HCT116 (cell line): ENCODE results near the gene KCTD1.

Source experiments
- EGR1 ChIP-seq: IDR thresholded peaks from 2 replicates; pipeline ENCODE4 v1.6.1; 2012; ENCODE audit warnings: low read depth
- EZH2 ChIP-seq: fragments of 200-600 bp; sonication (generic); IDR thresholded peaks from 2 replicates; pipeline ENCODE4 v1.6.1; 2017; ENCODE audit warnings: antibody characterized with exemption, mixed run types
- EZH2phosphoT487 ChIP-seq: fragments of 200-600 bp; IDR thresholded peaks from 2 replicates; pipeline ENCODE4 v1.6.1; 2018; ENCODE audit warnings: antibody characterized with exemption, borderline replicate concordance
- FOSL1 ChIP-seq: IDR thresholded peaks from 2 replicates; pipeline ENCODE4 v1.6.1; 2012; ENCODE audit warnings: low read depth
- POLR2A ChIP-seq: IDR thresholded peaks from 2 replicates; pipeline ENCODE4 v1.7.0; 2011; ENCODE audit warnings: borderline replicate concordance; ENCODE audit not compliant: insufficient read depth, insufficient read length; ENCODE audit errors: extremely low read depth
- TF ChIP-seq, protein P1 (sequence below), 3 experiments: fragments of 200-600 bp in 1 of 3; sonication (generic) in 1 of 3; IDR thresholded peaks in 2 of 3; conservative IDR thresholded peaks in 1 of 3; 2 replicates each; pipeline ENCODE4 v1.5.1; 2012 to 2017; ENCODE audit warnings: low read depth in 2 of 3, low read length in 2 of 3, antibody characterized with exemption in 1 of 3, borderline replicate concordance in 1 of 3, control low read depth in 1 of 3, mild to moderate bottlenecking in 1 of 3, mixed read lengths in 1 of 3, mixed run types in 1 of 3, moderate library complexity in 1 of 3; ENCODE audit not compliant: insufficient read depth in 1 of 3

DNA sequence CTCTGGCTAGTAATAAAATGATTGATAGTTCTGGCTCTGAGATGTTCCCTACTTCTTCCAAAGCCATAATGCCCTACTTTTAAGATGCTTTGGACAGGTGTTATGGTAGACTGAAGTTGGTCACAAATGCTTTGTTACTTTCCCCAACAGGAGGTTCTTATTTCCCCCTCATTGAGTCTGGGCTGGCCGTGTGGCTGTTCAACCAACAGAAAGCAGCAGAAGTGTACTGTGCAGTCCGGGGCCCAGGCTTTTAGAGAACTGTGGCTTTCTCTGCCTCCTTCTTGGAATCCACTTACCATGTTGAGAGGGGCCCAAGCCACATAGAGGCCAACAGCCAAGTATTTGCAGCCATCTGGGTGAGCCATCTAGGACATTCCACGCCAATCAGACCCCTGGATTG is 94.2 kb downstream of the KCTD1 start:
- TF ChIP-seq EZH2phosphoT487 (no peak), POLR2A (no peak), EZH2 (no peak), FOSL1 (no peak), EGR1 (no peak)
- TF ChIP-seq, protein P1, sequence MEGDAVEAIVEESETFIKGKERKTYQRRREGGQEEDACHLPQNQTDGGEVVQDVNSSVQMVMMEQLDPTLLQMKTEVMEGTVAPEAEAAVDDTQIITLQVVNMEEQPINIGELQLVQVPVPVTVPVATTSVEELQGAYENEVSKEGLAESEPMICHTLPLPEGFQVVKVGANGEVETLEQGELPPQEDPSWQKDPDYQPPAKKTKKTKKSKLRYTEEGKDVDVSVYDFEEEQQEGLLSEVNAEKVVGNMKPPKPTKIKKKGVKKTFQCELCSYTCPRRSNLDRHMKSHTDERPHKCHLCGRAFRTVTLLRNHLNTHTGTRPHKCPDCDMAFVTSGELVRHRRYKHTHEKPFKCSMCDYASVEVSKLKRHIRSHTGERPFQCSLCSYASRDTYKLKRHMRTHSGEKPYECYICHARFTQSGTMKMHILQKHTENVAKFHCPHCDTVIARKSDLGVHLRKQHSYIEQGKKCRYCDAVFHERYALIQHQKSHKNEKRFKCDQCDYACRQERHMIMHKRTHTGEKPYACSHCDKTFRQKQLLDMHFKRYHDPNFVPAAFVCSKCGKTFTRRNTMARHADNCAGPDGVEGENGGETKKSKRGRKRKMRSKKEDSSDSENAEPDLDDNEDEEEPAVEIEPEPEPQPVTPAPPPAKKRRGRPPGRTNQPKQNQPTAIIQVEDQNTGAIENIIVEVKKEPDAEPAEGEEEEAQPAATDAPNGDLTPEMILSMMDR (IDR thresholded peaks at IDR 0.05 in 2 of 3, conservative IDR thresholded peaks at IDR 0.05 in 1 of 3; ENCODE audit: borderline replicate concordance in 1 of 3, insufficient read depth in 1 of 3, low read depth in 2 of 3, low read length in 2 of 3), result no peak
